ENCODE measurements around the gene ZMAT5.

DNA sequence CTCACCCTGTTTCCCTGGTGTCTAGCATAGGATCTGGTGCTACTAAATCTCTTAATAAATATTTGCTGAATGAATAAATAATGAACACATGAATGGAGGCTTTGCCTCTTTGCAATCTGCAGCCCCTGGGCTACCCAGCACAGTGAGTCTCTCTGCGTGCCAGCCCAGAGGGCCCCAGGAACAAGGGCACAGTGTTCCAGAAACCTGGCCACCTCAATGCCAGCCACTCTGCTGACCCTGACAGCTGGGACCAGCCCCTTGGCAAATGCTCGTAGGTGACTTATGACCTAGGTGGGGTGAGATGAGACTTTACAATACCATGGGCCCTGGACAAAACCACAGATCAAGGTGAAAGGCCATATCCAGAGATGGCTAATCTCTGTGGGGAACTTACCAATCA, 32.0 kb upstream of the ZMAT5 start:
- no peak for TF ChIP-seq EZH2 (IDR thresholded peaks at IDR 0.05; ENCODE audit: borderline replicate concordance, low read length)
- TF ChIP-seq, protein P1, sequence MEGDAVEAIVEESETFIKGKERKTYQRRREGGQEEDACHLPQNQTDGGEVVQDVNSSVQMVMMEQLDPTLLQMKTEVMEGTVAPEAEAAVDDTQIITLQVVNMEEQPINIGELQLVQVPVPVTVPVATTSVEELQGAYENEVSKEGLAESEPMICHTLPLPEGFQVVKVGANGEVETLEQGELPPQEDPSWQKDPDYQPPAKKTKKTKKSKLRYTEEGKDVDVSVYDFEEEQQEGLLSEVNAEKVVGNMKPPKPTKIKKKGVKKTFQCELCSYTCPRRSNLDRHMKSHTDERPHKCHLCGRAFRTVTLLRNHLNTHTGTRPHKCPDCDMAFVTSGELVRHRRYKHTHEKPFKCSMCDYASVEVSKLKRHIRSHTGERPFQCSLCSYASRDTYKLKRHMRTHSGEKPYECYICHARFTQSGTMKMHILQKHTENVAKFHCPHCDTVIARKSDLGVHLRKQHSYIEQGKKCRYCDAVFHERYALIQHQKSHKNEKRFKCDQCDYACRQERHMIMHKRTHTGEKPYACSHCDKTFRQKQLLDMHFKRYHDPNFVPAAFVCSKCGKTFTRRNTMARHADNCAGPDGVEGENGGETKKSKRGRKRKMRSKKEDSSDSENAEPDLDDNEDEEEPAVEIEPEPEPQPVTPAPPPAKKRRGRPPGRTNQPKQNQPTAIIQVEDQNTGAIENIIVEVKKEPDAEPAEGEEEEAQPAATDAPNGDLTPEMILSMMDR (conservative IDR thresholded peaks at IDR 0.05 in 1 of 2, IDR thresholded peaks at IDR 0.05 in 1 of 2; ENCODE audit: extremely low read depth in 1 of 2, insufficient read depth in 1 of 2, low read depth in 1 of 2, low read length in 2 of 2): no peak
